GM08714 (cell line): ENCODE results near the gene FANCB.

Experiments
- H3K4me3 ChIP-seq: fragments of 200-500 bp; sonication (Bioruptor generic); 2 replicates; pipeline ENCODE4 v1.5.1; 2014; ENCODE audit warnings: mild to moderate bottlenecking, low read length, inconsistent platforms
- ZNF274 ChIP-seq: IDR thresholded peaks from 2 replicates; pipeline ENCODE4 v1.6.1; 2012; ENCODE audit warnings: mild to moderate bottlenecking, low read depth, low read length

The FANCB gene

DNA sequence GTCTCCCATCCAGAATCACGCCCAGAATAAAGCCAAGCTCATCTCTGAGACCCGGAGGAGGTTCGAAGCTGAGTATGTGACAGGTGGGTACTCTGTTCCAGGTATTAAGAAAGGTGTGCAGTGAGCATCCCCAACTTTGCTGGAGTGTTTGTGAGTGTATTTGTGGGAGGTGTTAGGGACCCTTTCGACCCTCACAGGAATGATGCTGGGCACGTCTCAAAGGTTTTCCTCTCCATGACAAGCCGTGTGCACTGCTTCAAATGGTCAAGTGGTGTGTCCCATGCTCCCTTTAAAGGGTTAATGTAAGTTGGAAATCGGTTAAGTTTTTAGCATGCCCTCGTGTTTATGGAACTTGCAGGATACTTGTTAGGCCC, 794 bp upstream of the FANCB start:
- no peak for TF ChIP-seq ZNF274
- peak overlapping the region; percentile 92 for H3K4me3 ChIP-seq

DNA sequence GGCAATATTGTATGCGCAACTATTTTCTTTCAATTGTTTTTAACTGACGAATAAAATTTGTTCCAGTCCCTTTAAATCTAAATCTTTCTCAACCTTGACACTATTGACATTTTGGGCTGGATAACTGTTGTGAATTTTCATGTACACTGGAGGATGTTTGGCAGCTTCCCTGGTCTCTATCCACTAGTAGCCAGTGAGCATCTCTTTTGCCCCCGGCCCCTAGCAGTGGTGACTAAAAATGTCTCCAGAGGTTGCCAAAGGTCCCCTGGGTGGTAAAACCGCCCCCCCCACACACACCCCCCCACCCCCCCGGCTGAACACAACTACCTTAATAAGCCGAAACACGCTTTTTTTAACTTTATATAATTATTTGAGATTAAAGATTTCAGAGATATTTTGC, 514 bp downstream of the FANCB start:
- TF ChIP-seq ZNF274, result no peak
- H3K4me3 ChIP-seq, result peak overlapping the region; percentile 83

DNA sequence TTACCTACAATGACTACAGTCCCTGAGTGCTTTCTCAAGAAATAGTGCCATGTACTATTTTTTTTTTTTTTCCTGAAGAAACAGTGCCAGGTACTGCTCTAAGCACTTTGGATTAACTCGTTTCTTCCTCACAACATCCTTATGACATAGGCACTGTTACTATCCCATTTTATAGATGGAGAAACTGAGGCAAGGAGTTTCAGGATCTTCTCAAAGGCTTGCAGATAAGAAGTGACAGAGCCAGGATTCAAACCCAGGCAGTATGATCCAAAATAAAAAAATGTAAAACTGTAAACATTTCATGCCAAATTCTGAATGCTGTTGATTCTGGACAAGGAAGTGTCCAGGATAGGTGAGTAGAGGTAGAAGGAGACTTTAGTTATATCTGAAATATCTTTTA, 1.1 kb downstream of the FANCB start:
- no peak overlapping the region; the same call in 1 of the 2 replicates for H3K4me3 ChIP-seq
- no peak for TF ChIP-seq ZNF274

DNA sequence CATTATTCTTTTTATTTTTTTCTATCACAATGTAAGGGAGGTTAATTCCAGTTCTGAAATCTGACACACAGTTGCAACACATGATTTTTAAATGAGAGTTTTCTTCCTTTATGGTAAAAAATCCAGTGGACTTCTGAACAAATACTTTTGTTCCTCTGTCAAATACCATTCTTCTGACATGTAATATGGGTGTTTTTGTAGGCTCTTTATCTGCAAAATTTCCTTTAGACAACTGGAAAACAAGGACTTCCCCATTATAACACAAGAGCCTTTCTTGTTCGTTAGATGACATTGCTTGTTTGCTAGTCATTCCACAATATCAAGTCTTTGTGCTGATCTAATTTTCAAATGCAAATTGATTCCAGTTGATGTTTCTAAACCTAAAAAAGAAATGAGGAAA, 7.7 kb downstream of the FANCB start:
- TF ChIP-seq ZNF274, result no peak
- H3K4me3 ChIP-seq, result no peak overlapping the region

DNA sequence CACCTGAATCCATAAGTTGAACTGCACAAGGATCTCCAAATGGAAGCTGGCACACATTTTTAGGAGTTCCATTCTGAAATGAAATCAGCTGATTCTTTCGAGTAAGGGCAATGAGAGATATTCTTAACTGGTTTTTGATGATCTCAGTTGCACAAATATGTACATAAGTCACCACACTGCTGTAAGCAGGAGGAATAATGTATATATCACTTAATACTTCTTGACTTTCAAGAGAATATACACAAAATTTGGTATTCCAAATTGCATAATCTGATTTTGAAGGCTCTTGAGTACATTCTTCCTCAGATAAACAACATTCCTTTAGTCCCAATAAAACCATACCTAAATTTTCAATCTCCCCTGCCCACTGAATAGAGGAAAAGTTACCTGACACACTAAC, 8.2 kb downstream of the FANCB start:
- TF ChIP-seq ZNF274, result no peak
- no peak overlapping the region for H3K4me3 ChIP-seq

DNA sequence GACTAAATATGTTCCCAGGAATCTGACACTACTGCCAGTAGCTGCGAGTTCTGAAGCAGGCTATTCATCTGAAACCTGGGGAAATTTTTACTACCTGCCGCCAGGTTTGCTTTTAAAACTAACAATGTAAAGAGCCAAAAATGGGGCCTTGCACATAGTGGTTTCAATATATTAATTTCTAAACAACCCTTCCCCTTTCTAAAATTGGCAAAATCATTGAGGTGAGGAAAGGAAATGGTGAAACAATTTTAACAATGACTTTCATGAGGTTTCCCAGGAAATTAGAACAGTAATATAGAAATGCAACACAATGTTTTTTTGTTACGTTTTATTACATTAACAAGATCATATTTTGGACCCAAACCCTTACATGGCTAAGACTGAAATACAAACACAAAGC, 21.3 kb downstream of the FANCB start:
- no peak for TF ChIP-seq ZNF274
- H3K4me3 ChIP-seq, result no peak overlapping the region

DNA sequence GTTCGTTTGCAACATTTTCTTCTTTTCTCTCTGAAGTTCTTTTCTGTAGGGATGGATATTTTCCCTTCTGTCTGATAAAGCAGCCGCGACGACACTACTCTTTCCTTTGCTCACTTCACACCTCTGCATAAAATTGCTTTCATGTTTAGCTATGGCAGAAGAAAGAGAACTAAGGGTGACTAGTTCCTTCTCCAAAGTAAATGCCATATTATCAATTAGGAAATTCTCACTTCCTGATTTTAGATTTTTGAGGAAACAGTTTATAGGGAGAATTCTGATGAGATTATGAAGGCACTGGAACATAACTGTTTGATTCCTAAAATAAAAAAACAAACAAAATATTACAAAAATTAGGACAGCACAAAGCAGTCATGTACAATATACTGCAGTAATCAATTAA, 29.2 kb downstream of the FANCB start:
- H3K4me3 ChIP-seq, result no peak overlapping the region
- TF ChIP-seq ZNF274, result no peak

DNA sequence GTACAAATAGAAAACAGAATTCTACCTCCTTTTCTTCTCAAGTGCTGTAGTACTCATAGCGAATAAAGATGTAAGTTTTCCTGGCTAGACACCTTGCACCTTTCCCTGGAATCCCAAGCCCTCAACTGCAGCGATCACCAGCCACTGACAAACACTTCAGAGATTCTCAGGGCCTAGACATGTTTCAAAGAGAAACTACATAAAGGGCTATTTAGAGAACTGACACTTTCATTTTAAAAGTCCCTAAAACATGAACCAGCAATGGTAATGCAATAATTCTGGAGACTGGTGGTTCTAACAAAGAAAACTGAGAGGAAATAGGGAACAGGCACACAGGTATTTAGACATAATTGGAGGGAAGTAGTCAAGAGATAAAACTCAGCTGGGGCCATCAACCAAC, 35.7 kb downstream of the FANCB start:
- H3K4me3 ChIP-seq, result no peak overlapping the region
- TF ChIP-seq ZNF274, result no peak

DNA sequence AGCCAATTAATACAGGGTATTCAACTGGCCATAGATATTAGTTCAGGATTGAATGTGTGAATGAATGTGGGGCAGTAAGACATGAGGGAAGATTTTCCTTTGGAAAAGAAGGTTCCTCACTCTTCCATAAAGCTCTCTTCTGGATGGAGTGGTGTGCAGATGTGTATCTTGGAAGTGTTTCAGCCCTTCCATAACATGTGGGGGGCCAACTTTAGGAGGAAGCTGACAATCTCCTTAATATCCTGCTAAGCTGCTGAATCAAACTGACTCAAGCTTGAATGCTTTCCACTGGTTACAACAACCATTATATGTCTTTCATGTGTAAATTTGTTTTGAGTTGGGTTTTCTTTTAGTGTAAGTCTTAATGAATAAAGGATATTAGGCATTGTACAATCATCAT, 40.3 kb downstream of the FANCB start:
- TF ChIP-seq ZNF274, result no peak
- no peak overlapping the region for H3K4me3 ChIP-seq

DNA sequence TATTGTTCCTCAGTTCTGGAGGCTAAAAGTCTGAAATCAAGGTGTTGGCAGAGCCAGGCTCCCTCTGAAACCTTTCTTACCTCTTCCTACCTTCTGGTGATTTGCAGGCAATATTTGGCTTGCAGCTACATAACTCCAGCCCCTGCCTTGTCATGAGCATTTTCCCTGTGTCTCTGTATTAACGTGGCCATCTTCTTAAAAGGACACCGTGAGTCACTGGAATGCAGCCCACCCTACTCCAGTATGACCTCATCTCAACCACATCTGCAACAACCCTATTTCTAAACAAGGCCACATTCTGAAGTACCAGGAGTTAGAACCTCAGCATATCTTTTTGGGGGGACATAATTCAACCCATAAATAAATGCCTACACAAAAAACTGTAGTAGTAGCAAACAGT, 40.7 kb downstream of the FANCB start:
- no peak for TF ChIP-seq ZNF274
- H3K4me3 ChIP-seq, result no peak overlapping the region

DNA sequence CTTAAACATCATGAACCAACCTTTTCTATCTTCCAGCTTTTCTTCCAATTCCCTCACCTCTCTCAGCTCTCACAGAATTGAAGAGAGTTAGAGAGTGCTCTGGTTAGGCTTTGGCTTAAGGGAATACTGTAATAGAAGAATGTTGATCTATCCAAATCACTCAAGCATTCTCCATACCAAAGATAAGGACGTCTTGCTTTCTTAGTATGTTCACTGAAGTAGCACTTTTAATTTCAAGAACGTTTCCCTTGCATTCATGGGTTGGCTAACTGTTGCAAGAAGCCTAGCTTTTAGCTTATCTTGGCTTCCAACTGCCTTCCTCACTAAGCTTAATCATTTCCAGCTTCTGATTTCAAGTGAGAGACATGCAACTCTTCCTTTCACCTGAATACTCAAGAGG, 43.2 kb downstream of the FANCB start:
- no peak for TF ChIP-seq ZNF274

DNA sequence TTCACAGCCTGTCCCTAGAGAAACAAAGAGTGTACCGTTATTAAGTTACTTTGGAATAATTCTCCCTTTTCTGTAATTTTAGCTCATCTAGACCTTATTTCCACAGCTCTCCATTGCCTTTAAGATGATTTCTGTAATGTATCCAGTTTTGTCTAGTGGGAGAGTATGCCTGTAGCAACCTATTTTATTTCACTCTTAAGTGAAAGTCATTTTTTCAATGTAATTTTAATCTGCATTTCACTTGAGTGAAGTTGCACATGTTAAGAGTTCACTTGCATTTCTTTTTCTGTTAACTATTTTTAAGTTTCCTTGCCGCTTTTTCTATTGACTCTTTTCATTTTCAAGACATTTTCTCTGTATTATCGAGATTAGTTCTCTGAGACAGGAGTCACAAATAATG, 46.5 kb downstream of the FANCB start:
- TF ChIP-seq ZNF274, result no peak
- no peak overlapping the region for H3K4me3 ChIP-seq

More for the DNA sequence above, 43.2 kb downstream of the FANCB start:
- no peak overlapping the region for H3K4me3 ChIP-seq

DNA sequence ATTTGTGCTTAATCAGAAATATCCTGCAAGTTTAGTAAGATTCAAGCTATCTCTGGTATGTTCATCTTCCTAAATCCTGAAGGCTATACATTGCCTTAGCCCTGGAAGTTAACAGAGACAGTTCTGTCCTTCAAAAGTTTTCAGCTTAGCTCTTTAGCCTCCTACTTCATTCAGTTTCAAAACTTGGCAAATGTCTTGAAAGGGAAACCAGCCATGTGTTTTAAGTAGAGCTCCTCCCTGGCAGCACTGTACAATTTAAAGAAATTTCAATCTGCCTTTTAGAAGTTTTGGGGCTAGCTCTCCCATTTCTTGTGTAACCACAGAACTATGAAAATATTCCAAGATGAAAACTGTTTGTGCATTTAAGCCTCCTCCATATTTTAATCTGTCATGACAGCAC, 47.0 kb downstream of the FANCB start:
- H3K4me3 ChIP-seq, result no peak overlapping the region
- TF ChIP-seq ZNF274, result no peak

DNA sequence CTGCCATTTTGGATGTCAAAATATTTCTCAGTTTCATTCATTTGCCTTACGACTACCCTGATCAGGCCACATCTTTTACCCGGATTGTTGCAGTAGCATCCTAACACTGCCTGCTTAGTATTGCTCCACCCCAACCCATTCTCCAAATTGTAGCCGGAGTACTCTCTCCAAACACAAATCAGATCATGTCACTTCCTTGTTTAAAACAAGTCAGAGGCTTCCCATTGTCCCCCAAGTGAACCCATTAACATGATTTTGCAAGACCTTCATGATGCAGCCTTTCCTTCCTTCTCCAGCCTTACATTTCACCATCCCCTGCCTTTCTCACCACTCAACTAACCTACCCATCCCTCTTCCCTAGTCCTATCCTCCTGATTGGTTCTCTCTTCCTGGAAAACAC, 53.1 kb downstream of the FANCB start:
- no peak for TF ChIP-seq ZNF274
- no peak overlapping the region for H3K4me3 ChIP-seq

DNA sequence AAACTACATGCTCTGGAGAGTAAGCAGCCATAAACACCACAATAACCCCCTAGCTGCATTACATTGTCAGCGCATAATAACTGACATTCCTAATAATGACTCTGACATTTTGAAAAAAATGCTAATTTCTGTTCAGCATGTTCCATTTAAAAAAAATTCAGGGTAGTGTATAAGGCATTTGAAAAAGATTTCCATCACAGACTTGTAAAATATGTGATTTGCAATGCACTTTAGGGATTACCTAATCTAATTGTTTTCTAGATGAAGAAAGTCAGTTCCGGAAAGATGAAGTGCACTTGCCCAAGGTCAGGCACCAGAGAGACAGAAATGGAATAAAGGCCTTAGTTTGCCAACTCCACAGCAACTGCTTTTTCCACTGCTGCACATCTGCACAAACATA, 55.3 kb downstream of the FANCB start:
- H3K4me3 ChIP-seq, result no peak overlapping the region
- TF ChIP-seq ZNF274, result no peak

DNA sequence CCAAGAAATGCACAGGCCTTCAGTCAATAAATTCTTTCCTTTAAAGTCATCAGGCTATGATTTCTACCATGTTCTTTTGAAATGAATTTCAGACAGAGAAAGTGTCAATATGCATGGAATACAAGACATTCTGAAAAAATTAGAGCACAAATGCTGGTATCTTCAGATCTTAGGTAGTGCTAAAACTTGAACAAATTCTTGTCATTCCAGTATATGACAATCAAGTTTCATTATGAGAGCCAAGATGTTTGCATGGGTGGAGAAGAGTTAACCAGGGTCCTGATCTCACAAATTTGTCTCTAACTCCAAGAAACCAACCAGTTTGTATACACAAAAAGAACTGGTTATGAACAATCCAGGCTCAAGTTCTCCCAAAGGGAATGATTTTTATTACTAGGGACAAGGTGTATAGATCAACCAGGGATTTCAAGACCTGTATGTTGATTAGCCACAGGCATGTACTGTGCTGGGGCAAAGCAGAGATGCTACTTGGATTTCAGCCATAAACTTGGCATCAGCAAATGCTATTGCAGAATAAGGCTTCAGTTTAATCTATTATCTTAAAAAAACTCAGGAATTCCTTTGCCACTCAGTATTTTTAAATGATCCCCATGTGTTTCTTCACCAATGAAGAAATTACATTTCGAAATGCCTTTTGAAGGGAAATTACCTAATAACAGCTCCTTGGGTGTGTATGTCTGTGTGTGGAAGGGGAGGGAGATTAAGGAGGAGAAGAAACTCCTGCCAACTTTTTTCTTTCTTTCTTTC, 69.7 kb downstream of the FANCB start:
- TF ChIP-seq ZNF274, result no peak
- H3K4me3 ChIP-seq, result no peak overlapping the region
